HG03442 (cell line): ENCODE data around the gene NHERF1.

ENCODE experiments used
- ATAC-seq: cut with Tn5 transposase; IDR thresholded peaks from one replicate; pipeline ENCODE4 v1.9.1; 2021; ENCODE audit warnings: mild to moderate bottlenecking, moderate library complexity; ENCODE audit not compliant: unreplicated experiment

The NHERF1 gene

DNA sequence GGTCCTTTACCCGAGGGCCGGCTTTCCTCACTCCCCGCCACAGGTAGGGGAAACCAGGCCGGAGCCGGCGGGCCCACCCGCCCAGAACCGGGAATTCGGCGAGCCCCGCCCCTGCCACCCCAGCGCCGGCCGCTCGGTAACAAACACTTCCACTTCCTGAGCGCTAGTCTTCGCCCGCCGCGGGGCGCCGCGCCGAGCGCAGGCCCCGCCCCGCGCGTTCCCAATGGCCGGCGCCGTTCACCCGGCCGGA, 224 bp upstream of the NHERF1 start:
- no peak for ATAC-seq

DNA sequence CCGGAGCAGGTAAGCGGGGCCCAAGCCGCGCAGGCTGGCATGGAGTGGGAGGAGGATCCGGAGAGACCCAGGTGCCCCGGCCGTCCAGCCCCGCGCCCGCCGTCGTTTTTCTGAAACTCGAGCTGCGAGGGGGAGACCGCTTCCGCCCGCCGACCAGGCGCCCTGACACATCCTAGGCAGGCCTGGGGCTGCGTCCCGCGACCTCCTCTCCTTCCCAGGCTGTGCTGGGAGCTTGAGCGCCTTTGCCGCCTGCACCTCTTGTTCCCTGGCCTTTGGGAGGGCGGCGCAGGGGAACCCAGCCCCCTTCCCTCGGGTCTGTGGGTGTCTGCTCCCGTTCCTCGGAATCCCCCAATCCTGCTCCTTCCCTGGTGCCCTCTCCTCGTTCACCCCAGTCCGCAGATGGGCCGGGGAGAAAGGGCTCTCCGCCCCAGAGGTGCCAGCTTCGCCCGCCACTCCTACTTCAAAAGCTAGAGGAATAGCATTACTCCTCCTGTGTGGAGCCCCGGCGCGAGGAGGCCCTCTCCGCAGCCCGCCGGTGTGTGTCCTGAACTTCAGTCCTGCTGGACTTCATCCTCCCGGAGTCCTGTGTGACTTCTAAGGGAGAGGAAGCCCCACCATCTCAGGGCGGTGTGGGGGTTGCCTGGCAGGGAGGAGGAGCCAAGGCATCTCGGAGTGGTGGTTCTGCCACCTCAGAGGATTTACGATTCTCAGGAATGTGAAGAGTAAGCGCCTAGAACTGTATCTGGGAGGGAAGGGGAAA, 1.0 kb downstream of the NHERF1 start:
- no peak for ATAC-seq

DNA sequence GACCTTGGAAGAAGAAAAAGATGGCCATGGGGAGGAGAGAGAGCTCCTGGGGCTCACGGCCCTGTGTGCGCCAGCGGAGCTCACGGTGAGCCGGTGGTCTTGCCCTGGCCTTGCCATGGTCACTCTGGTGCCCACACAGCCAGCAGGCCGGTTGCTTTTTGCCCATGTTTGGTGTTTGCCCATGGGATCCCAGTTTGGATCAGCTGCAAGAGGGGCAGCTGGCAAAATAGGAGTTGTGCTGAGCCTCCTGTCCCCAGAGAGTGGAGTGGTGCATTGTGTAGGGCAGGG, 1.6 kb downstream of the NHERF1 start:
- no peak for ATAC-seq

DNA sequence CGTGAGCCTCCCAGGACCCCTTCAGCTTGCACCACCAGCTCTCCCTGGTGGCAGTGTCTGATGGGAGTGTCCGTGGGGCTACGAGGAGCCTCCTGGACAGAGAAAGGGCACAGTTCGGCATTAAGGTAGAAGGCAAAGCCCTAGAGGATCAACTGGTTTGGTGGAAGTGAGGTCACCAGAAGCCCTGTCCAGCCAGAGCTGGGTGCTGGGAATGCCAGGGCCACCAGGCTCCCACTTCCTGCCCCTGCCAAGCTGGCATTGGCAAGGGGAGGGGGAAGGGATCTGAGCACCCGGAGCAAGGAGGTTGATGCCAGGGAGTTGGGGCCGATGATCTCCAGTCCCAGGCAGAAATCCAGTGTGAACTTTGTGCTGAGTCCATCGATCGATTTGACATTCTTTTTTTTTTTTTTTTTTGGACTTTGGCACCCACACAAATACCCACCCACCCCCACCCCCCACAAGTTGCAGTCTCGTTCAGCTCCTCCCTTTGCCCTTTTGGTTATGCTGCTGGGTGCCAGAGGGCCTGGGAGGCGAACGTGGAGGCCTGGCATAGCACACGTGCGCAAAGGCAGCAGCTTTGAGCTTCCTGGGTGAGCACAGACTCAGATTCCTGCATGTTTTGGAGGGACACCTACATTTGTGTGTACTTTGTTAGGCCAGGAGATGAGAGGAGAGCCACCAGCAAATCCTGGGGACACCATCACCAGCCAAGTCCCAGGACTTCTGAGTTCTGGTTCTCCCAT, 2.1 kb downstream of the NHERF1 start:
- no peak for ATAC-seq

DNA sequence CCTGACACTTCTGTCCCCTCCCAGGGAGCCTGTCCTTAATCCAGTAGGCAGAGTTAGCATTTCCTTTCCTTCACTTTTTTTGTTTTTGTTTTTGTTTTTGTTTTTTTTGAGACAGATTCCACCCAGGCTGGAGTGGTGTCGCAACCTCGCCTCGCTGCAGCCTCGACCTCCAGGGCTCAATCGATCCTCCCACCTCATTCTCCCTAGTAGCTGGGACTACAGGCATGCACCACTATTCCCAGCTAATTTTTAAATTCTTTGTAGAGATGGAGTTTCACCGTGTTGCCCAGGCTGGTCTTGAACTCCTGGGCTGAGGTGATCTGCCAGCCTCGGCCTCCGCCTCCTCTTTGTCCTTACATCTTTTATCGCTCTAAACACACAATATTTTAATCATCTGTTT, 4.0 kb downstream of the NHERF1 start:
- ATAC-seq, result no peak

DNA sequence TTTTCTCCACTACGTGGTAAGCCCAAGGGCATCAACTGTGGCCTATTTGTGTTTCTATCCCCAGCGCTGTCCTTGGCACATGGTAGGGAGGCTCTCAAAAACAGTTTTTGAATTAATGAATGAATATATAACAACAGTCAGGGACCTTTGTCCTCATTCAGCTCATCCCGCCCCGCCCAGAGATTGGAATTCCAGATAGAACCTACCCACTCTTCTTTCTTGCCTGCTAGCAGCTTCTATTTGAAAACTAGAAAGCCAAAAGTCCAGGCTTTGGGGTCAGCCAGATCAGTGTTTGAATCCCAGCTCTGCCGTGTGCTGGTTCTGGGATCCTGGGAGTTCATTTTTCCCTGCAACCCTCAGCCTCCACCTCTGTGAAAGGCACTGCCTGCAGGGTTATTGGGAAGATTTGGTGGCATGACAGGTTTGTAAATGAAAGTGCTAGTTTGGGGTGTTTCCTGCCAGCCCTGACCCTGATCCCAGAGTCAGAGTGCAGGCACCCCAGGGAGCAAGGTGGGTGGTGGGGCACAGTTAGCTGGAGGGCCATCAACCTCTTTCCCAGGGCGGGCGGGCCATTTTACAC, 4.5 kb downstream of the NHERF1 start:
- ATAC-seq, result no peak

DNA sequence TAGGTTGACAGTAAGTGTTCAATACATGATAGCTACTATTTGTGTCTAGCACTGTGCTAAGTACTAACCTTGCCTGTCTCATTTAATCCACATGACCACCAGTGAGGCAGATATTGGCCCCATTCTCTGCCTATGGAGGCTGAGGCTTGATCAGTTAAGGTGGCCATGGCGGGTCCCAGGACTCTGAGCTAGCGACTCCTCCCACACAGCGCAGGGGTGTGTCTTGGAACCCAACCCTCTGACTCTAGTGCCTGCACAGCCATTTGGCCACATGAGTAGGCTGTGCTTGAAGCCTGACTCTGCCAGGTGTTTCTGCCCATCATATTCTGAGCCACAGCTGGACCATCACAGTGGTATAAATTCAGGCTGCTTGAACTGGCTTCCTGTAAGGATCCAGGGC, 6.4 kb downstream of the NHERF1 start:
- ATAC-seq, result no peak

DNA sequence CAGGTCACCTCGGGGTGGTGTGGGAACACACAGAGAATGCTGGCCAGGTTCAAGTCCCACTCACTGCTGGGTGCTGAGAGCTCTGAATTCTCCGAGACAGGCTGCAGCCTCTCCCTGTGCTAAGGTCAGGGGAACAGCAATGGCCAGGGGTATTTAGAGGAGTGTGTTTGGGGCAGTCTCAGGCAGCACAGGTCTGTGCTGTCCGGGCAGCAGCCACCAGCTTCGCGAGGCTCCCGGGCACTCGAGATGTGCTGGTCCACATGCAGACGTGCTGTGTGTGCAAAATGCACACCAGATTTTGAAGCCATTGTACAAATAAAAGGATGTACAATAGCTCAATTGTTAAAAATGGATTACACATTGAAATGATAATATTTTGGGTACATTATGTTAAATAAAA, 7.1 kb downstream of the NHERF1 start:
- ATAC-seq, result no peak

DNA sequence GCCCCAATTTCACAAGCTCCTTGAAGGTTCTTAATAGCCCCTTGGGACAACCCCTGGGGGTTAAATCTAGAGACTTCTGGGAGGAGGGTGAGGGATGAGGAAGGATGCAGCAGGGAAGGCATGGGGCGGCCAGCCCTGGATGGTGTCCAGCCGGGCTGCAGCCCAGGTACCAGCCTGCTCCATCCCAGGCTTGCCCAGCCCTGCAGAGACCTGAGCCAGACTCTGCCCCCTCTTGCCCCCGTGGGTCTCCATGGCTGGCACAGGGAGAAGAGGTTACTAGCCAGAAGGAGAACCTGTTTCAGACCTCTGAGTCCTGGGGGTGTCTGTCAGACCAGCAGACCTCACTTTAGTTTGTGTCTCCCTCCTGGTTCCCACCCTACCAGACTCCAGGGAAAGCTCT, 8.5 kb downstream of the NHERF1 start:
- no peak for ATAC-seq

DNA sequence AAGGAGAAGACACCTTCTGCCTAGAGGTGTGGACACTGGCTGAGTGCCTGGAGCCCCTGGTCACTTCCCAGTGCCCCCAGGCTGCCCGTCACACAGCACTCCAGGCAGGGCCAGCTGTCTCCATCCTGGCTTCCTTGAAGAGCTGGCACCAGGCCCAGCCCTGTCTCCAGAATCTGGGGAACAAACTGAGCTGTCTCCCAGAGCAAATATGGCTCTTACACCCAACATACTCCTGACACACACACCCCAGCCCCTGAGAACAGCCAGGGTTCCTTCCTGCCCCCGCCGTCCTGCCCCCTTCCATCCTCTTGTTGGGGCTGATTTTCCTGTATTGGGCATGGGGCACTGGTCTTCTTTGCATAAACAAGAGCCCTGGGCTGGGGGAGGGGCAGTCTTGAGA, 9.1 kb downstream of the NHERF1 start:
- no peak for ATAC-seq

DNA sequence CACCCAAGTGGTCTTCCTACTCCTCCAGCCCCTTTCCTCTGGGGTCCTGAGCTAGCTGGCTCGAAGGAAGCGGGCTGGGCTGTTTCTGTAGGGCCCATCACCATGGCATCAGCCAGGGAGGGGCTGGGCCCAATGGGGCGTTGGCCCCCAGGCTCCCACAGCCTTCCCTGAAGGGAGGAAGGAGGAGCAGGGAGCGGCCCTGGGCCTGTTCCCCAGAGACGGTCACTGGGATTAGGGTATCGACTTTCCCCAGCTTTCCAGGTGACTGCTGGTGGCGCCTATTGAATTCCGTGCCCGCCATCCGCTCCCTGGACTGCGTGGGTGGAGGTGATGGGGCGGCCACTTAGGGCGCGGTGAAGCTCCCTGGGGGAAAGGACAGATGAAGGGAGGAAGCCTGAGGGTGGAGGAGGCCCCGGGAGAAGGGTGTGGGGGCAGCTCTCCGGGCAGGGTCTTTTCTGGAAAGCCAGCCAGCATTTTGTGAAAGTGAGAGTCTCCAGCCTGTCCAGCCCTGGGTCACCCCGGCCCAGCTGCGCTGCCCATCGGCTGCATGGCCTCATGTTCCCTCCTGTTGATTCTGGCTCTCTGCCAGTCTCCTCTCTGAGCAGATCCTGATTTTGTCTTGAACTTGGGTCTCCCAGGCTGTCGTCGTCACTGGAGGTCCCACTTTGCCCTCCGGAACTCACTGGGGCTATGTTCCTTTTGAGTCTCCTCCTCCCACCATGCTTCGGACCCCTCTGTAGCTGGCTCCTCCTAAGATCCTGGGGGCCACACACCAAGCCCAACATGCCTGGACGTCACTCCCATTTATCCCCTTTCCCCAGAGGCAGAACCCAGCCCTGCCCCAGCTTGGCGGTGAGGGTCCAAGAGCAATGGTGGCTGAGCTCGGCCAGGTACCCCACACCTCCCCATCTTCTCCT, 9.8 kb downstream of the NHERF1 start:
- ATAC-seq, result no peak

DNA sequence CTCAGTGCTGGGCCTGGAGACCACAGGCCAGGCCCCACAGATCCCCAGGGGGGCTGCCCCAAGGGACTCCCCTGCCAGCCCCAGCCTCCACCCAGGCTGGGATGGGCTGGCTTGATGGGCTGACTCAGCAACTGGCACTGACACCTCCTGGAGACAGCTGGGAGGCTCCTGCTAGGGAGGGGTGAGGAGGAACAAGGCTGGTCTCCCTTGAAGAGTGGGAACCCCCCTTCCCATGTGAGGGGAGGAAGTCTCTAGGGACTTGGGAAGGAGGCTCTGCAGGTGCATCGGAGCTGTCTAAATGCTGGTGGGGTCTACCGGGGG, 10.4 kb downstream of the NHERF1 start:
- peak; percentile 21 for ATAC-seq

DNA sequence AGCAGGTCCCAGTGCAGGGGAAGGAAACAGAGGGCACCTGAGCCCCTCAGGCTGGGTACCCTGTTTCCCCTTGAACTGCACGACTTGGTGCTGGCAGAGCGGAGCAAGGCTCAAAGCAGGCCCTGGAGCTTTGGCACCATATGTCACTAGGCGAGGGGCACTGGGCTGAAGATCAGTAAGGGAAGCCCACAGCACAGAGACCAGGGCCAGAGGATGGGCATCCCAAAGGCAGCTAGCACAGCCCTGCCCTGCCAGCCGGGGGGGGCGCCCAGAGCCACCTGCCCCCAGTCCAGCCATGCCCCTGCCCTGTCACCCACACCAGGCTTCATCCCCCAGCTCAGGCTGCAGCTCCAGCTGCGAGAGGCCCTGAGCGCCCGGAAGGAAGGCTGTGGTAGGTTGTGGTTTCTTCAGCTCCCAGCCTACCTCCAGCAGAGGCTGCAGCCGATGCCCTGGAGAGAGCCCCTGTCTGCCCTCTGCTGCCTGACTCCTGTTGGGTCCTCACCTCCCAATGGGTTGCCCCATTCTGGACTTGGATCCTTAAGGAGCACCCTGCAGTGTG, 10.9 kb downstream of the NHERF1 start:
- peak; percentile 50 for ATAC-seq

DNA sequence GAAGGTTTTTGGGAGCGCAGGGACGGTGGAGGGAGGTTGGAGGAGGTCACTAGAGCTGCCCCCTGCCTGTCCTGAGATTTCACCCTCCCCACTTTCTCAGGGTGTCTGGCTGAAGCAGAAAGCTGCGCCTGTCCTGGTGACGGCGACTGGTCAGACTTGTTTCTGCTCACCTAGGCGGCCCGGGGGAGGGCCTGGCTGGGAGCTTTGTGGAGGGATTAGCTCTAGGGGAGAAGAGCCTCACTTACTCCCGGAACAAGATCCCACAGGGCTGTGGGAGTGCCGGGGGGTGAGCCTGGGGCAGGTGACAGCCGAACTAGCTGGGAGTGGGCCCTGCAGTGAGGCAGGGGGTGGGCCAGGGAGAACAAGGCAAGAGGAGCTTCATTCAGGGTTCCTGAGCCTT, 11.5 kb downstream of the NHERF1 start:
- no peak for ATAC-seq

DNA sequence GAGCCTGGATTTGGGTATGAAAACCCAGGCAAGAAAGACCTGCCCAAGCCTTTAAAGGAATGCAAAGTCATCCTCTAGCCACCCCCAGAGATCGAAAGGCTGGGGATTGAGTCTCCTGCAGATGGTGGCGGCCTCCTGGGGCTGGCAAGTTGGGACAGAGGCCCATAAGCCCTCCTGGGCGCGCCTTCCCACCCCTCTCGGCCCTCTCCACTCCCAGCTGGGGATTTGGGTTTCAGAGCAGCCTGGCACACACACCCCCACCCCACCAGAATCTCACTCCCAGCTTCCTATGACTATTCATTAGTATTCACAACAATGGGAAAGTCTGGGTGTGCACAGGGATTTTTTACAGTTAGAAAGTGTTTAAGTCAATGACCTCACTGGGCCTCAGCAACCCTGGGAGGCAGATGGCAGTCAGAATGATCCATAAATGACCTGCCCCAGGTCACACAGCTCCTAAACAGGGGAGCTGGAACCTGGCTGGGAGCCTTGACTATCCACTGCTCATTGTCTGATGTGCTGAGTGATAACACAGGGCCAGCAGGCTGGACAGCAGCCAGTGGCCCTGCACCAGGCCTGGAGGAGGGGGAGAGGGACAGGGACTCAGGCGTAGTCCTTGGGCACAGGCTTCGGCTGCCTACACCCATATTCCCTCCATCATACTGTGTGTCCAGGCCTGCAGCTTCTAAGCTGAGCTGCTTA, 12.1 kb downstream of the NHERF1 start:
- ATAC-seq, result no peak

DNA sequence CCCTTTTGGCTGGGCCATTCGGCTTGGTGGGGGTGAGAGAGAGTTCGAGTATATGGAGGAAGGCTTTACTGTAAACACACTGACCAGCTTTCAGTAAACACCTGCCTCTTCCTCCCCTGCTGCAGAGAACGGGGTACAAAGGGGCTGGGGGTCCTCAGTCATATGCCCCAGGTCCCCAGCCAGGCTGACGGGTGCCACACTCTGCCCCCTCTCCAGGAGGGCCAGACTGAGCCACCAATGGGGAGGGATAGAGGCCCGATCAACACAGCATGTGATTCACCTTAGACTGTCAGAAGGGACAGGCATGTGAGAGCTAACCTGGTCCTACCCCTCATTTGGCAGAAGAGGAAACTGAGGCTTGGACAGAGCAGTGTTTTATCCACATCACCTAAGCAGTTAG, 13.0 kb downstream of the NHERF1 start:
- ATAC-seq, result no peak

DNA sequence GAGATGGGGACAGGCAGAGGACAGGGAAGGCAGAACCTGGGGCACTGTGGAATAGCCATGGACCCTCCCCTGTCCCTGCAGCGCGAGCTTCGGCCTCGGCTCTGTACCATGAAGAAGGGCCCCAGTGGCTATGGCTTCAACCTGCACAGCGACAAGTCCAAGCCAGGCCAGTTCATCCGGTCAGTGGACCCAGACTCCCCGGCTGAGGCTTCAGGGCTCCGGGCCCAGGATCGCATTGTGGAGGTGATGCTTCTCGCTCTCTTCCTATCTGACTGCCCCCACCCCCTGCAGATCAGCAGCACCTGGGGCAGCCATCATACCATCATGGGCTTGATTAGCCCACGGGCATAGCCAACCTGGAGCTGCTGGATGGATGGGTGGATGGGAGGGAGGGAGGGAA, 13.5 kb downstream of the NHERF1 start:
- ATAC-seq, result no peak

DNA sequence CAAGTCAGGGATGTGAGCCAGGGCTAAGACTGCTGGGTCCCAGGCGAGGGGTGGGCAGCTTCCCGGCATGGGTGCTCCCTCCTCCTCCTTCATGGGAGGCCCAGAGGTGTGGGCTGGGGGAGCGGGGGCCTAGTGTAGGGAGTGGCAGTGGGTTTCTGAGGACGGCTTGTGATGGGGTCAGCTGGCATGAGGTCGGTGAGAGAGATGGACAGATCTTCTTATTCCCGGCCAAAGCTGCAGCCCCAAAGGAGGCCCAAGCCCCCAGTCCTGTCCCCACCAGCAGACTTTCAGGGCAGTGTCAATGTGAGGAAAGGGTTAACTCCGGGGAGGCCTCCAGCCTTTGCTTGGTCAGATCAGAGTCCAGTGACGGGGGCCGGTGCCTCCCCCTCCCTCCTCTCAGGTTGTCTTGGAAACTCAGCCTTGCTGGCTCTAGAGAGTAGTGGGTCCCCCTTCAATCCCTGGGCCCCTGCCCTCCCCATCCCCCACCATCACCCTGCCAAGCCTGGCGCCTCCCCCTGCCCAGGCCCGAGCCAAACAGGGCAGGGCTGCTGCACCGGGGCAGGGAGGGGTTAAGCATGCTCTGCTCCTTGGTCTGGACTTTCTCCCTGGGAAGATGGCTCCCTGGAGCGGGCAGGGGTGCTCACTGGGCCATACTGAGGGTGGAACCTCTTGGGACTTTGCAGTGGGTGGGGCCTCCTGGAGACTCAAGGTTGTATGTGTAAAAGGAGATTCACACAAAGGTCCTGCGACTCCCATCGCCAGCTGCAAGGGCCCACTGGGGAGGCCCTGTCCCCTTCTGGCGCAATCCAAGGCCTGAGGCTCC, 15.3 kb downstream of the NHERF1 start:
- no peak for ATAC-seq

DNA sequence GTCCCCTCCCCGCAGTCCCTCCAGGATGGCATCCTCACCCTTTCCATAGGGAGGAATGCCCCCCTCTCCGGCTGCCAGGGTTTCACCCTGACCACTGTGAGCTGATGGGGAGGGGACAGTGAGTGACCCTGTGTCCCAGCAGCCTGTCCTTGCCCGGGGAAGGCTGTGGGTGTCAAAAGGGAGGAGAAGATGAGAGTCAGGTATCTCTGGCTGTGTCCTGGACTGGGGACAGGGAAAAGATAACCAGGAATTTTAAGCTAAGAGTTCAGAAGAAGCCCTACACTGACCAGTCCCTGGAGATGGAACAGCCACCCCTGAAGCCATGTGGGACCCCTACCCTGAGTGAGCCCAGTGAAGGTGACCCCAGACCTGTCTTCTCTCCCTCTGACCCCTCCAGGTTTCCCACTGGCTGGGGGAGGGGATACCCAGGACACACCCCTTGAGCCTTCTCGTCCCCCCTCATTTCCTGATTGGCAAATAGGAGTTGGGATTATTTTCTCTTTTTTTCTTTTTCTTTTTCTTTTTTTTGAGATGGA, 16.4 kb downstream of the NHERF1 start:
- ATAC-seq, result no peak

DNA sequence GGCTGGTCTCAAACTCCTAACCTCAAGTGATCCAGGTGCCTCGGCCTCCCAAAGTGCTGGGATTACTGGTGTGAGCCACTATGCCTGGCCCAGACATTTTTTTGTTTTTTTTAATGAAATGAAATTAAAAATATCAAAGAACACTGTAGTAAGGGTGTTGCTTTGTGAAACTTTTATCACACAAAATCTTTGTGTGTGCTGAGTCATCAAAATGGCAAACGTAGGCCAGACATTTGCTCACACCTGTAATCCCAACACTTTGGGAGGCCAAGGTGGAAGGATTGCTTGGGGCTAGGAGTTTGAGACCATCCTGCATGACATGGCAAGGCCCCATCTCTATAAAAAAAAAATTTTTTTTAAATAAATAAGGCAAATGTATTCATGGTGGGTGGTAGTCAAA, 18.0 kb downstream of the NHERF1 start:
- ATAC-seq, result no peak
